ENCODE measurements around the gene HPS1.

The HPS1 gene

GRCh38 chr10:98463976-98464754 lies 17.4 kb upstream of the HPS1 start:
- no peak for DNase-seq

GRCh38 chr10:98463016-98463415 lies 16.3 kb upstream of the HPS1 start:
- no peak for DNase-seq

- DNase-seq = no peak
Measured at GRCh38 chr10:98461500-98461842, 14.7 kb upstream of the HPS1 start.

- DNase-seq = no peak
Measured at GRCh38 chr10:98460837-98461499, 14.2 kb upstream of the HPS1 start.

- DNase-seq = no peak
Measured at GRCh38 chr10:98458809-98459784, 12.4 kb upstream of the HPS1 start.

- no peak for DNase-seq
Measured at GRCh38 chr10:98457721-98458120, 11.0 kb upstream of the HPS1 start.

GRCh38 chr10:98456686-98457482 lies 10.1 kb upstream of the HPS1 start:
- DNase-seq = no peak

- DNase-seq = no peak
Measured at GRCh38 chr10:98456043-98456570, 9.4 kb upstream of the HPS1 start.

GRCh38 chr10:98453729-98454128 lies 7.0 kb upstream of the HPS1 start:
- no peak for DNase-seq

- no peak for DNase-seq
Measured at GRCh38 chr10:98450618-98451017, 3.9 kb upstream of the HPS1 start.

- DNase-seq = no peak
Measured at GRCh38 chr10:98449287-98449686, 2.6 kb upstream of the HPS1 start.

- peak; percentile 68 to 79 for DNase-seq
Measured at GRCh38 chr10:98446151-98446660, 529 bp downstream of the HPS1 start.

GRCh38 chr10:98445200-98445812 lies 1.4 kb downstream of the HPS1 start:
- DNase-seq = no peak

- no peak for DNase-seq
Measured at GRCh38 chr10:98444314-98445006, 2.3 kb downstream of the HPS1 start.

GRCh38 chr10:98438715-98439114 lies 8.0 kb downstream of the HPS1 start:
- no peak for DNase-seq

- DNase-seq = no peak
Measured at GRCh38 chr10:98436704-98437103, 10.0 kb downstream of the HPS1 start.

- DNase-seq = no peak
Measured at GRCh38 chr10:98435178-98435577, 11.6 kb downstream of the HPS1 start.

- no peak for DNase-seq
Measured at GRCh38 chr10:98433881-98434732, 12.6 kb downstream of the HPS1 start.

- no peak for DNase-seq
Measured at GRCh38 chr10:98433371-98433770, 13.4 kb downstream of the HPS1 start.

GRCh38 chr10:98432330-98432729 lies 14.4 kb downstream of the HPS1 start:
- no peak for DNase-seq

All from Kasumi-1 (cell line).